ENCODE results near the gene PNKP.

The PNKP gene

DNA sequence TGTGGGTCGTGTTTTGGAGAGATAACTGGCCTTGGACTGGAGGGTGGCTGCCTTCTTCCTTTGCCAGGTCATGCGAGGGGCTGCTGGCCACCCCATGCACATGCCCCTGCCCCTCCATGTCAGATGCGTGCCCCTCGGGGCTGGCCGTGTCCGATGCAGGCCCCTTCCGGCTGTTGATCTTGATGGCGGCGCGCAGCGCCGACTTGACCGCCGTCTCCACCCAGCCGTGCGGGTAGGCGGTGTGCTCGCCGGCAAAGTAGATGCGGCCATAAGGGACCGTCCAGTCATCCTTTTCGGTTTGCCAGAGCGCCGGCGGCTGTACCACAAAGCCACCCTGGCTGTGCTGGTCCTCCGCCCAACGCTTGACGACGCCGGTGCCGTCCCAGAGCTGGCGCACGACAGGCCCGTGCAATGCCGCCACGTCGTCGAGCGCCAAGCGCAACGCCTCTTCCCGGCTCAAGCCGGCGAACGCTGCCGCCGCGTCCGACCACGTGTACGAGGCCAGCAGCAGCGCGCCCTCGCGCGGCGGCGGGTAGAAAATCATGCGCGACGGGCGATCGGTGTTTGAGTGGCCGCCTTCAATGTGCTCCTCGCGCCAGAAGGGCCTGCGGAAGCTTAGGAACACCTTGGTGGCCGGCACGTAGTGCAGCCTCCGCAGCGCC lies 22.4 kb upstream of the PNKP start:
- peak; percentile 63 for DNase-seq

- no peak for DNase-seq
Measured at GRCh38 chr19:49889038-49889686, 21.8 kb upstream of the PNKP start.

- no peak for DNase-seq
Measured at GRCh38 chr19:49888510-49888824, 21.1 kb upstream of the PNKP start.

- DNase-seq: no peak
Measured at GRCh38 chr19:49887665-49888509, 20.5 kb upstream of the PNKP start.

DNA sequence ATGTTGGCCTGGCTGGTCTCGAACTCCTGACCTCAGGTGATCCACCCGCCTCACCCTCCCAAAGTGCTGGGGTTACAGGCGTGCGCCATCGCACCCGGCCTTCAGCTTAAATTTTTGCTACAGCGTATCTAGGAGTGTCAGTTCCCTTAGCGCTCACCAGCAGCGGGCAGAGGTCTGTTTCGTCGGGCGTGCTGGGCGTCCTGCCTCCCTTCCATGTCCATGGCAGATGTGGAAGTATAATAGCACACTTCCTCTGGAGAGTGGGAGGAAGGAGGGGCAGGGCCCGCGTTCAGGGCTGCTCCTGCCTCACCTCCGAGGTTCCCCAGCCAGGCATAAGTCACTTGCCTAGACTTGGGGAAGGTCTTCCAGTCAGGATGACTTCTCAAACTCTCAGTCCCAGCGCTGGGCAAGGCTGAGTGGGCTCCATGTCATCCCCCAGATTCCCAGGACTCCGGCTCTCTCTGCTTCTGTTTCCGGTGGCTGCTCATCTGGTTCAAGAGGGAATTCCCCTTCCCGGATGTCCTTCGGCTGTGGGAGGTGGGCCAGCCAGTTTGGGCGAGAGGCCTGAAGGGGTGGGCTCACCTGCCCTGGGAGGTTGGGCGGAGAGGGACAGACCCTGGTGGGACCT lies 19.8 kb upstream of the PNKP start:
- DNase-seq: no peak

- DNase-seq: no peak
Measured at GRCh38 chr19:49884760-49885159, 17.4 kb upstream of the PNKP start.

GRCh38 chr19:49884109-49884508 lies 16.7 kb upstream of the PNKP start:
- DNase-seq: no peak

DNA sequence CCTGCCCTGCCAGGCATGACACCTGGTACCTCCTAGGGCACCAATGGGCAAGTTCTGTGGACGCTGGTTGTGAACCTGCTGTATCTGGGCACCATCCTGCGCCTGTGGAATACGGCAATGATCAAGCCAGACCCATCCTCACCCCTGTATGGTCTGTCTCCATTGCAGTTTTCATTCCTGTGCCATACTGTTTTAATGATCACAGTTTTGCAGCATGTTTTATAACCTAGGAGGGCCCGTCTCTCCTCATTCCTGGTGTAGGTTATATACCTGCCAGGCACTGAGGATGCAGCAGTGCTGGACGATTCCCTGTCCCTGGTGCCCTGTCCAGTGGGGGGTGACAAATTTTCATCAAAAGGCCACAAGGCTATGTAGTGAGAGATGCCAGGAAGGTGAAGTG lies 15.7 kb upstream of the PNKP start:
- DNase-seq: no peak

DNA sequence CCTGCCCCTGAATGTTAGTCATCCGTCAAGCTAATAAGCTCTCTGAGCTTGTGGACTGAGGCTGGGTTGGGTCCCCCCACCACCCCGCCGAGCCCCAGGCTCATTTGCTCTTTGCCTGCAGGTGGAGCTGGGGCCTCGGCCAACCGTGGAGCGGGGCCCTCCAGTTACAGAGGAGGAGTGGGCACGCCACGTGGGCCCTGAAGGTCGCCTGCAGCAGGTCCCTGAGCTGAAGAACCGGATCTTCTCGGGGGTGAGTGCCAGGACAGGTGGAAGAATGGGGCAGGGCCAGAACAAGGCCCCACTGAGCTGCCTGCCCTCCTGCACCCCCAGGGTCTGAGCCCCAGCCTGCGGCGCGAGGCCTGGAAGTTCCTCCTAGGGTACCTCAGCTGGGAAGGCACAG lies 15.3 kb upstream of the PNKP start:
- DNase-seq: no peak

DNA sequence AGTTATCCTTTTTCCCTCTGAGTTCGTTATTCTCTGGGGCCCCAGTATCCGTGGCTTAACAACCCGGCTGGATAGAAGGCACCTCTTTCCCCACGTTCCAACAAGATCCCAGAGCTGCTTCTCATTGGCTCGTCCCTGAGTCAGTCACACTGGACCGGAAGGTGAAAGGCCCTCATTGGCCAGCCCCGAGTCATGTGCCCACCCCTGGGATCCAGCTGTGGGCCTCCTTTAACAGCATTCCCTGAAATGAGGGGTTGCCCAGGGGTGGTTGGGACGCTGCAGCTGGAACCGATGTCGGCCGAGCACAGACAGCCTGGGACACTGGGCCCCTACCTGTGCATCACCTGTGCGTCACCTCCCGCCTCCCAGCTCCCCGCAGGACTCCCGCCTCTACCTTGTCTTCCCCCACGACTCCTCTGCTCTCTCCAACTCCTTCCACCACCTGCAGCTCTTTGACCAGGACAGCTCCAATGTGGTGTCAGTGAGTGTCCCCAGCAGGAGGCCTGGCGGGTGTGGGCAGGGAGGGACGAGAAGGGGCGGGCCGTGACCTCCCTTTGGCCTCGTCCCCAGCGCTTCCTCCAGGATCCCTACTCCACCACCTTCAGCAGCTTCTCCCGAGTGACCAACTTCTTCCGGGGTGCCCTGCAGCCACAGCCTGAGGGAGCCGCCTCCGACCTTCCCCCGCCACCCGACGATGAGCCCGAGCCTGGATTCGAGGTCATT lies 14.5 kb upstream of the PNKP start:
- DNase-seq: no peak

DNA sequence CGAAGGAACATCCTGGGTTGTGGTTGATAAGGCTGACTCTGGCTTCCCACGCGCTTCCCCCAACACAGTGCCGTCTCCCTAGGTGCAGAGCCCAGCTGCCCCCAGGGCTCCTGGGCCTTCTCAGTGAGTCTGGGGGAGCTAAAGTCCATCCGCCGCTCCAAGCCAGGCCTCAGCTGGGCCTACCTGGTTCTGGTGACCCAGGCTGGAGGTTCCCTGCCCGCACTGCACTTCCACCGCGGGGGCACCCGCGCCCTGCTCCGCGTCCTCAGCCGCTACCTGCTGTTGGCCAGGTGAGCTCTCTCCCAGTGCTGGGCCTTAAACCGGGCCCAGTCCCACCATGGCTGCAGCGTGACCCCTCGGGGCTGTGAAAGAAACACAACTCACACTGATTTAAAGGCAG lies 13.8 kb upstream of the PNKP start:
- no peak for DNase-seq

DNA sequence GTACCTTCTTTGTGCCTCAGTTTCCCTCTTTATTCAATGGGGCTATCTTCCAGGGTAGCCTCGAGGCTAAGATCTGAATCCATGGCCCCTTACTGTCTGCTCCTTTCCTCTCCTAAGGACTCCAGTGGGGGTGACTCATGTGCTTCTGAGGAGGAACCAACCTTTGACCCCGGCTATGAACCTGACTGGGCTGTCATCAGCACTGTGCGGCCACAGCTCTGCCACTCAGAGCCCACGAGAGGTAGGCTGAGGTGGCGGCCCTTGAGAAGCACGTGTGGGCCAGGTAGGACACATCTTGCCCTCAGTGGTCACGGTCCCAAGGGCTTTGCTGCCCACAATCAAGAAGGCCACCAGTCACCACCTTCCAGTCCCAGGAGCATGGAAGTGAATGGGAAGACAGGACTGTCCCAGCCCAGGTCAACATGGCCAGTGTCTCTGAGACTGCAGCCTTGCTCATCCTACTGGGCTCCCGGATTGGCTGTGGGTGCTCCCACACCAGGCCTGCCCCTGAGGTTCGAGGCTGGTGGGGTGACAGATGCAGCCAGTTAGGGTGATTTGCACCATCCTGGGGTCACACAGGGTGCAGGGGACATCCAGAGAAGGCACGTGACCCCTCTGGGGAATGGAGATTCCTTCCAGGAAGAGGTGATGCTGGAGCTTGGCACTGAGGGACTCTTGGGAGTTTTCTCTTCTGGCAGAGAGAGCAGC lies 12.9 kb upstream of the PNKP start:
- no peak for DNase-seq

DNA sequence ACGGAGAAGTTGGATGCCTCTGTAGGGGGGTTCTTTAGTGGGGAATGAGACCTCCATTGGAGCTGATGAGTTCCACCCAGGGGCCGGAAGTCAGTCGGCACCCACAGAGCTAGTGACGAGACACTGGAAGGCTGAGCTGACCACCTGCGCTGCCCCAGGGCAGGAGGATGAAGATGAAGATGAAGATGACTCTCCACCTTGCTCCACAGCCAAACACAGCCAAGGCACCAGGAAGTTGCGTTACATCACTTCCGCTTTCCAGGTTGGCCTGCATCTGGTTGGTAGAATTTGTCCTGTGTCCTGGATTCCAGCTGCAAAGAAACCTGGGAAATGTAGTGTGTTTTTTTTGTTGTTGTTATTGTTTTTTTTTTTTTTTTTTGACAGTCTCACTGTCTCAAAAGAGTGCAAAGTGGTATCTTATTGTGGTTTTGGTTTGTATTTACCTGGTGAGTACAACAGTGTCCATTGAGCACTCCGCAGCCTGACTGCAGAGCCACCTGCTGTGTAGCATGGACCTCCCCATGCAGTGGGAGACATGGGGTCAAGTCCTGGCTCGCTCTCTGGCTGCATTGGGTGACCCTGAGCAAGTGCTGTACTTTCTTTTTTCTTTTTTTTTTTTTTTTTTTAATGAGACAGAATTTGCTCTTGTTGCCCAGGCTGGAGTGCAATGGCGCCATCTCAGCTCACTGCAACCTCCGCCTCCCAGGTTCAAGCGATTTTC lies 12.0 kb upstream of the PNKP start:
- DNase-seq: no peak

GRCh38 chr19:49878744-49879070 lies 11.3 kb upstream of the PNKP start:
- no peak for DNase-seq

DNA sequence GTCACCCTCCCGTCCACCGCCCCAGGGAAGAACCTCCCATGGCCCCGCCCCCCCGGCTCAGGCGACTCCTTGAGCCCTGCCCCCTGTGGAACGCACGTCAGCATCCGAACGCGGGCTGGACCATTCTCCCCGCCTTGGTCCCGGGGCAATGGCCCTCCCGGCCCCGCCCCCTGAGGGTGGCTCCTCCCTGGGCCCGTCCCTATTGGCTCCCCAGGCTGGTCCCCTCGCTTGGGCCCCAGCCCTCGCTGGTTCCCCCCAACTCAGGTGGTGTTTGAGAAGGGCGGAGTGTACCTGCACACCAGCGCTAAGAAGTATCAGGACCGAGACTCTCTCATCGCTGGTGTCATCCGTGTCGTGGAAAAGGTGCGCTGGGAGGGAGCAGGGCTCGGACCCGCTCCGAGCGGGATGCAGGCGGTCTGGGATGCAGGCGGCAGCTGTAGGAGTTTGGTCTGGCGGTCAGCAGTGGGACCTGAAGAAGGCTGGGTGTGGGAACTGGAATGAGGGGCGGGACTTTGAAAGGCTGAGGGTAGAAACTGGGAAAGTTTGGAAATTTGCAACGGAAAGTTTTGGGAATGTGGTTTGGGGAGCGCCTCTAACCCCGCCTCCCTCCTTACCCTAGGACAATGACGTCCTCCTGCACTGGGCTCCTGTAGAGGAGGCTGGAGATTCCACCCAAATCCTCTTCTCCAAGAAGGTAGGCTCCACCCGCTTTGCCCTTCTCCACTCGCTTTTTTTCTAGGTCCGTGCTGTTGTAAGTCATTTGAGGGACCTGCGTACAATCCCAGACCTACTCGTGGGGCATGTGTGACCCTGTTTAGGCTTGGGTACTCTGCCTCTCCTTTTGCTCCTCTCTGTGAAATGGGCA lies 10.7 kb upstream of the PNKP start:
- DNase-seq: peak; percentile 98

DNA sequence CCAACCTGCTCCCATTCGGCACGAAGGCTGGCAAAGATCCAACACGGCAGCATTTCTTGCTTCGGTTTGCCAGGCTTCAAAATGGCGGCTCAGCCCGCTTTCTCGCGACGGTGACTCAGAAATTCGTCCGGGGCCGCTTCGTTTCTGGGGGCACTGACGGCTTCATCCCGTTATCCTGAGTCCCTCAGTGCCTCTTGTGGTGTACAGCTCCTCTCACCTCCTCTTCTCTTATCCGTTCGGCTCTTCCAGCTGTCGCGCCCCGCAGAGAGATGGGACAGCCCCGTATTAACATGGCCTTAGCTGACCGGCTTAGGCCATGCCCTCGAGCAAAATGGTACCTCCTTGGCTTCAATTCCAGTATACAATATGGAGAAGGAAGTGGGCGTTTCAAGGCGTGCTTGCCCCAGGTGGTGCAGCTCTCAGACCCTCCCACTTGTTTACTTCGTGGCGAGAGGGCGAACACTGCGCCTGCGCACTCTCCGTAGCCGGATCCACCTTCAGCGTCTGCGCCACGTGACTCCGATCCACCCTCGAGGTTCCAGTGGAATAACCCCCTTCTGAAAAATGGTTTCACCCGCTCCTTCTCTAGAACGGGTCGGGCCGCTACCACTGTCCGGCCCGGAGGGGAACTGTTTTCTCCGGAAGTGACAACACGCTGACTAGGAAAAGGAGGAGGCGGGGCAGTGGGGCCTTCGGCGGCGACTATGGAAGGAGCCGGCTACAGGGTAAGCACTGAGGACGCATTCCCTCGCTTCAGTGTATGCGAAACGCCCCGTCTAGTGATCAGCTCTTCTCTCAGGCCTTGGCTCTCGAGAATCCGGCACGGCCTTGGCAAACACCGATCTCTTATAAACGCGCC lies 9.9 kb upstream of the PNKP start, which contains the start of the genes AKT1S1 and TBC1D17:
Gene AKT1S1, minus strand, starts transcription at position 336 of the 859 bp plus-strand sequence. CDS start 4,060 bp downstream, outside the sequence.
Gene TBC1D17, plus strand, starts transcription at position 683 of the 859 bp plus-strand sequence. Its CDS starts 22 bp downstream, at position 705.
- peak; percentile 100 for DNase-seq

DNA sequence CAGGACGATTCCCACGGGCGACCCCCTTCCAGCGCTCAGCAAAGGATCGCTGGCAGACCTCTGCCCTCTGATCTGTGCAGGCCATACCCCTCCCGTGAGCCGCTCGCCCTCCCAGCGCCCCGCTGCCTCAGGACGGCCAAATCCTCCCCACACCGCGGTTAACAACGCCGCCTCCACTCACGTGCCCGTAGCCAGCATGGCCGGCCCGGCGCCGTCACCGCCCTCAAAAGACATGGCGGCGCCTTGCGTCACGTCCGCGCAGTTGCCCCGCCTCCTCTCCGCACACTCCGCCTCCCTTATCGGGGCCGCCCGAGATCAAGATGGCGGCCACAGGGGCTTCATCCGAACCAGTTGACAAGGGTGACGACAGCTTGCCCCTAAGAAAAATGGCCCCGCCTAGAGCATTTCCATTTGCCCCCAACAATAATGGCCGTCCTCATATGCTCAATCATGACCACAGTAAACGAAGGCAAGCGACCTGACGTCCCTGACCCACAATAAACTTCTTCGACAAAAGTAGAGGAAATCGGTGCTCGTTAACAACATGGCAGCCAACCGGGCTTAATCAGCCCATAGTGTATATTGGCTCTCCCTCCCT lies 9.1 kb upstream of the PNKP start:
- peak; percentile 99 for DNase-seq

GRCh38 chr19:49875857-49876421 lies 8.6 kb upstream of the PNKP start:
- peak; percentile 48 for DNase-seq

DNA sequence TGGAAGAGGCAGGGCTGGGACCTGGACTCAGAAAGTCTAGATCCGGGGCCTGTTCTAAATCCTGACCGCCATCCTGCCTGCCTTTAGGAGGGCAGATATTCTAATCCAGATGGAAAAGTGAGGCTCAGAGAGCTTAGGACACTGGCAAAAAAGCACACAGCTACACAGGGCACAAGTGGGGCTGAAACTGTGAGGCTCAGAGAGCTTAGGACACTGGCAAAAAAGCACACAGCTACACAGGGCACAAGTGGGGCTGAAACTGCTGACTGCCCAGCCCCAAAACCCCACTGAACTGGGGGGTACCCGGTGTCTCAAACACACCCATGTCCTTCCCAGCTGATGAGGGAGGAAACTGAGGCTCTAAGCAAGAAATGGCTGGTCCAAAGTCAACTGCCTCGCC lies 7.8 kb upstream of the PNKP start:
- DNase-seq: no peak
